ENCODE measurements around the gene ANKS6. TPM values are rescaled to one million over a fixed set of nuclear protein-coding genes. Genes with fewer than 3 reads are reported as not detected.

The ANKS6 gene
- polyA plus RNA-seq, 6 donors from 2014 or later = 2.0 to 8.5 (median 4.0) TPM

DNA sequence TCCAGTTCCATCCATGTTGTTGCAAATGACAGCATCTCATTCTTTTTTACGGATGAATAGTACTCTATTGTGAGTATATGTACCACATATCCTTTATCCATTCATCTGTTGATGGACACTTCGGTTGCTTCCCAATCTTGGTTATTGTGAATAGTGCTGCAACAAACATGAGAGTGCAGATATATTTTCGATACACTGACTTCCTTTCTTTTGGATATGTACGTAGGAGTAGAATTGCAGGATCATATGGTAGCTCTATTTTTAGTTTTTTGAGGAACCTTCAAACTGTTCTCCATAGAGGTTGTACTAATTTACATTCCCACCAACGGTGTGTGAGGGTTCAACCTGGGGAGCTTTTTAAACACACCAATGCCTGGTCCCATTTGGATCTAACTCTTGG is 33.4 kb upstream of the ANKS6 start:
- Mint-ChIP-seq H3K27me3 (no peaks in the 10 kb centered on the region), H3K36me3 (peaks cover 0 to 12% of the 10 kb centered on the region in 2 donors), H3K9me3 (no peaks in the 10 kb centered on the region), H3K27ac (no peak overlapping the region), H3K4me1 (no peaks in the 10 kb centered on the region), H3K4me3 (no peak overlapping the region)
- ATAC-seq (ENCODE audit: low read depth in 2 of 2) (no peak), DNase-seq (no peak)

DNA sequence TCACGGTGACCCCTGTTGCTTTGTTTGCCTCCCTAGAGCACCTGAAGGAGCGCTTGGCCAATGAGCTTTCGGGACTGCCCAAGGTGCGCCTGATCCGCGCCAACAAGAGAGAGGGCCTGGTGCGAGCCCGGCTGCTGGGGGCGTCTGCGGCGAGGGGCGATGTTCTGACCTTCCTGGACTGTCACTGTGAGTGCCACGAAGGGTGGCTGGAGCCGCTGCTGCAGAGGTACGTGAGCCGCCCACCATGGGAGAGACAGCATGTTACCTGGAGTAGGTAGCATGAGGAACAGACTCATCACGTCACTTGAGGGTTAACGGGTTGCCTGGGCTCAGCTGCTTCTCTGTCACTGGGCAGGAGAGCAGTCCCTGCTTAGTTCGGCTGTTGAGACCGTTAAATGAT is 30.4 kb upstream of the ANKS6 start:
- ATAC-seq (ENCODE audit: low read depth in 2 of 2) (no peak), DNase-seq (no peak)
- Mint-ChIP-seq H3K4me1 (no peaks in the 10 kb centered on the region), H3K27me3 (no peaks in the 10 kb centered on the region), H3K4me3 (peak overlapping the region in 1 of 8 donors; percentile 30), H3K9me3 (no peaks in the 10 kb centered on the region), H3K27ac (no peak overlapping the region), H3K36me3 (peaks cover 0 to 9% of the 10 kb centered on the region in 2 donors)

DNA sequence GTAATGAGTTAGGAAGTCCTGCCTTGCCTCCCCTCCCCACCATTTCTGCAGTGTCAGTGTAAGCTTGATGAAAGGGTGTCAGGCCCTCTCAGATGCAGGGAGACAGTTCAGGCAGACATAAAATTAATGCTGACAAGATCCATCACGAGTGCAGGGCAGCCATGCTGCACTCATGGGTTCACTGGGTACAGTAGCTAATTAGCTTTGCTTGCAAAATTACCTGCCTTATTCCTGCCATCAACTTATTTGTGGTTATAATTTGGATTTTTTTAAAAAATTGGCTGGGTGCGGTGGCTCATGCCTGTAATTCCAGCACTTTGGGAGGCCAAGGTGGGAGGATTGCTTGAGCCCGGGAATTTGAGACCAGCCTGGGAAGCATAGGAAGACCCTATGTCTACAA is 29.1 kb upstream of the ANKS6 start:
- DNase-seq = no peak
- Mint-ChIP-seq H3K4me1 (no peaks in the 10 kb centered on the region), H3K27me3 (no peaks in the 10 kb centered on the region), H3K9me3 (no peaks in the 10 kb centered on the region), H3K36me3 (peaks cover 0 to 11% of the 10 kb centered on the region in 2 donors), H3K4me3 (no peak overlapping the region), H3K27ac (no peak overlapping the region)
- no peak for ATAC-seq (ENCODE audit: low read depth in 2 of 2)

DNA sequence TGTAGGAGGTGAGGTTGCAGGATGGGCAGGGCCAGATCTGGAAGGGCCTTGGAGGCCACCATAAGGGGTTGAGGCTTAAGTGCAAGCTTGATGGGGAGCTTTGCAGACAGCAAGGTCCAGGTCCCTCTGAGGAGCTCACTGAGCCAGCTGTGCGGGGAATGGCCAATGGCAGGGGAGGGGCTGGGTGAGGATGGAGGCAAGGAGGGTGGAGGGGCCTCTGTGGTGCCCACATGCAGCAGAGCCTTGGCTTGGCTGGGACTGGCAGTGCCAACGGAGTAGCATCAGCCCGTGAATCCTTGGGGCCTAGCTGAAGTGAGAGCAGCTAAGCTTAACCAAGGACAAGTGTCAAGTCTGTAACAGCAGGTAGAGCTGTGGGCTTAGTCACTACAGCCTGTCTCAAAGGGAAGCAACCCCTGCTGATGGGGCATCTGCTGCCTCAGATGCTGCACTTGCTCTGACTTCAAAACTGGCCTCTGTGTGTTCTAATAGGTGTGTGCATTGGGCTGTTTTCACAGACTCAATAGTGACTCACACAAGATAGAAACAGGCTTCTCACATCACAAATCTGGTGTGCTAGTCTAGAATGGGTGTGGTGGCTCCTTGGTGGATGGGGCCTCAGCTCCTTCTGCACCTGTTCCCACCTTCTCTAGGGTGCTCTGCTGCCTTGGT is 27.4 kb upstream of the ANKS6 start:
- H3K4me3 Mint-ChIP-seq = no peak overlapping the region
- H3K27ac Mint-ChIP-seq = no peak overlapping the region
- no peaks in the 10 kb centered on the region for H3K9me3 Mint-ChIP-seq
- no peak for ATAC-seq (ENCODE audit: low read depth in 2 of 2)
- H3K4me1 Mint-ChIP-seq = no peaks in the 10 kb centered on the region
- no peak for DNase-seq
- H3K36me3 Mint-ChIP-seq = peaks cover 0 to 11% of the 10 kb centered on the region in 2 donors
- H3K27me3 Mint-ChIP-seq = no peaks in the 10 kb centered on the region

DNA sequence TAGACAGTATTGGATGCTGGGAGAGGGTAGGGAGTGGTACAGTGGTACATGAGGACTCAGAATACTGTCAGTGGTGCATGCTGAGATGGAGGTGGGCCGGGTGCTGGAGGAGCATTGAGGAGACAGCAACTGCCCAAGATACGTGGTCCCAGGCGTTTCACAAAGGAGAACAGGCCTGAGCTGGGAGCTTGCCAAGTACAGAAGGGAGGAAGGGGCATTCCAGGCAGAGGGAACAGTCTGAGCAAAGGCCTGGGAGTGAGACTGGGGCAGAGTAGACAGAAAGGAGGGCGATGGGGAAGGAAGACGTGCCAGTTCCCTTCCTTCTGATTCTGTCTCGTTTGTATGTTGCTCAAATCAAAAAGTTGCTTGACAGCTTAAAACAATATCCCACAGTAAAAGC is 26.3 kb upstream of the ANKS6 start:
- Mint-ChIP-seq H3K4me3 (no peak overlapping the region), H3K9me3 (peaks cover 0 to 5% (median 0%) of the 10 kb centered on the region in 7 donors), H3K4me1 (no peaks in the 10 kb centered on the region), H3K36me3 (peaks cover 0 to 4% of the 10 kb centered on the region in 2 donors), H3K27me3 (no peaks in the 10 kb centered on the region), H3K27ac (no peak overlapping the region)
- ATAC-seq (ENCODE audit: low read depth in 2 of 2) (no peak), DNase-seq (no peak)

DNA sequence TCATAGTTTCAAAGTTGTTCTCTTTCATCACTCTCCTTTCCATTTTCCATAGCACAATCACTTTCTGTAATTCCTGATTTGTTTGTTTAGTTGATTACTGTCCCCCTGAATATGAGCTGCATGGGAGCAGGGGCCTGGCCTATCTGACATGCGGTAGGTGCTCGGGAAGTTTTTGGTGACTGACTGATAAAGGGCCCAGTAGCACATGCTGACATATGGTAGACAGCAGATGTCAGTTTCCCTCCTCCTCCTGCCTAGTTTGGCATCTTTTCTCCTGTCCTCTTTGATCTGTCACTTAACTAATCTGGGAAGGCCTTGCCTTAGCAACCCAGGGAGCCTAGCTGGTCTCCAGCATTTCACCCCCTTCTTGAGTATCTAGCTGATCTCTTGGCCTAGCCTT is 25.5 kb upstream of the ANKS6 start:
- H3K27ac Mint-ChIP-seq = no peak overlapping the region
- DNase-seq (no peak), ATAC-seq (ENCODE audit: low read depth in 2 of 2) (no peak)
- H3K4me1 Mint-ChIP-seq = no peaks in the 10 kb centered on the region
- peaks cover 0 to 5% (median 0%) of the 10 kb centered on the region in 7 donors for H3K9me3 Mint-ChIP-seq
- peaks cover 0 to 4% of the 10 kb centered on the region in 2 donors for H3K36me3 Mint-ChIP-seq
- H3K4me3 Mint-ChIP-seq = no peak overlapping the region
- H3K27me3 Mint-ChIP-seq = no peaks in the 10 kb centered on the region

DNA sequence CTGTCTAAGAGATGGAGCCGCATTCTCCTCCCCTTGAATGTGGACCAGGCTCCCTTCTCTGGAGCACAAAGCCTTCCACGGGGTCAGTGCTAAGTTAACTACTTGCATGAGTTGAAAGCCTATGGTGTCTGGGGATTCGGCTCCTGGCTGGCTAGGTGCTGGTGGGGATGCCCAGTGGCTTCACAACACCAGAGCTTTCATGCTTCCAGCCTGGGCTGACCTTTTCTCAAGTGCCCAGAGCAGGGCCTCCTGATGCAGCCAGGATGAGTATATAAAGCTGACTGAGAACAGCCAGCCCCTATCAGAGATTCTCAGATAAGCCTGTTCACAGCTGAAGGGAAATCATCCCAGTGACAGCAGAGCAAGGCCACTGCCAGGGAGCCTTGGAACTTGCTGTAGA is 22.9 kb upstream of the ANKS6 start:
- H3K9me3 Mint-ChIP-seq = peaks cover 0 to 5% (median 0%) of the 10 kb centered on the region in 7 donors
- H3K4me3 Mint-ChIP-seq = no peak overlapping the region
- DNase-seq (no peak), ATAC-seq (ENCODE audit: low read depth in 2 of 2) (no peak)
- H3K27me3 Mint-ChIP-seq = no peaks in the 10 kb centered on the region
- H3K36me3 Mint-ChIP-seq = peaks cover 0 to 4% of the 10 kb centered on the region in 2 donors
- H3K4me1 Mint-ChIP-seq = no peaks in the 10 kb centered on the region
- H3K27ac Mint-ChIP-seq = no peak overlapping the region

DNA sequence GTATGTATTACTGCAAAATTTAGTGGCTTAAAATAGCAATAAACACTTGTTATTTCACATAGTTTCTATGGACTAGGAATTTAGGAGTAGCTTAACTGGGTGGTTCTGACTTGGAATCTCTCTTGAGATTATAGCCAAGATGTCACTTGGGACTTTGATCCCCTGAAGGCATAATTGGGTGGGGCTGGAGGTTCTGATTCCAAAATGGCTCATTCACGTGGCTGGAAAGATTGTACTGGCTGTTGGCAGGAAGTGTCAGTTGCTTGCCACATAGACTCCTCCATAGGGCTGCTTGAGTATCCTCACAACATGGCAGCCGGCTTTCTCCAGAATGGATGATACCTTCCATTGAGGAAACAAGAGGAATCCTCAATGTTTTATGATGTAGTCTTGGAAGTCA is 22.4 kb upstream of the ANKS6 start:
- Mint-ChIP-seq H3K27me3 (no peaks in the 10 kb centered on the region), H3K4me1 (no peaks in the 10 kb centered on the region), H3K4me3 (no peak overlapping the region), H3K36me3 (peaks cover 0 to 4% of the 10 kb centered on the region in 2 donors), H3K9me3 (peaks cover 0 to 5% (median 0%) of the 10 kb centered on the region in 7 donors), H3K27ac (no peak overlapping the region)
- DNase-seq (no peak), ATAC-seq (ENCODE audit: low read depth in 2 of 2) (no peak)

DNA sequence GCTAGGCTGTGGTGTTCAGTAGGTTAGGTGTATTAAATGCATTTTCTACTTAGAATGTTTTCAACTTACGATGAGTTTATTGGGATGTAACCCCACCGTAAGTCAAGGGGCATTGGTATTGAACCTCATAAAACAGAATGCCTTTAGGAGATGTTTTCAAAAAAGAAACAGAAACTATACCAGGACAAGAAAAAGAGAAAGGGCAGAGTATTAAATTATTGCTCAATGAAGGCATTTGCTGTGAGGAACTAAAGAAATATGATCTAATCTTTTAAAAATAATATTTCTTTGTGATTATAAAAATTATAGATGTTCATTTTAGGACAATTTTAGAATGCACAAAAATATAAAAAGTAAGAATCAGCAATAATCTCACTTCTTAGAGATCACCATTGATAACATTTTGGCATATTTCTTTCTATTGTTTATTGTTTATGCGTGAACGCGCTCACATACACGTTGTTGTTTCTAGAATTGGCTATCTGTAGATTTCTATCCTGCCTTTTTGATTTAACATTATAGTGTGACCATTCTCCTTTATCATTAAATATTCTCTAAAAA is 19.1 kb upstream of the ANKS6 start:
- Mint-ChIP-seq H3K4me1 (no peaks in the 10 kb centered on the region), H3K4me3 (no peak overlapping the region), H3K9me3 (peaks cover 0 to 5% (median 0%) of the 10 kb centered on the region in 7 donors), H3K27me3 (peaks cover 0 to 7% (median 5%) of the 10 kb centered on the region in 3 donors), H3K36me3 (no peaks in the 10 kb centered on the region), H3K27ac (no peak overlapping the region)
- ATAC-seq (ENCODE audit: low read depth in 2 of 2) = no peak
- DNase-seq = no peak

DNA sequence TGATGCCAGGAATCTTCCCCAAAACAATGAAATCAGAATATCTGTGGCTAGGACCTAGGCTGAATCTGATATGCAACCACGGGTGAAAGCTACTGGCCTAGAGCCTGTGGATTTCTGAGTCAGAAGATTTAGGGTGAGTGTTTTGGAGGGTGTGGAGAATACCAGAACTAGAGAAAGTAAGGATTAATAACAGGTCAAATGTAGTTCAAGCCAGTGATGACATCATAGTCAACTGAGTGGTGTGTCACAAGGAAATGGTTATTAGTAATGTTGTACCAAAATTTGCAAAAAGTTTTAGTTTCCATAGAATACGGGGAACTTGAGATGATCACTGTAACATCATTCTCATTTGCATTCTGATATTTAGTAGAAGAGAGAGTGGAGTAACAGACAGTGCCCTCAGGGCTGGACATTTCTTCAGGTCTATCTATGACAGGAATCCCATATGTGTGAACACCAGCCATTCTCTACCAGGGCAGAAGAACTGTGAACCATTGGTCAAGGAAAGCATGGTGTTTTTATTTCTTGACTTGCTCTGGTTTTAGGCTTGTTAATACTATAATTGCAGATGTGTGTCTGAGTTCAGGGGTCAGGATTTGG is 14.8 kb upstream of the ANKS6 start:
- Mint-ChIP-seq H3K4me3 (no peak overlapping the region), H3K27me3 (peaks cover 10 to 29% (median 21%) of the 10 kb centered on the region in 3 donors), H3K9me3 (no peaks in the 10 kb centered on the region), H3K27ac (no peak overlapping the region), H3K4me1 (peaks cover 17 to 25% (median 23%) of the 10 kb centered on the region in 3 donors), H3K36me3 (no peaks in the 10 kb centered on the region)
- ATAC-seq (ENCODE audit: low read depth in 2 of 2) (no peak), DNase-seq (no peak)

DNA sequence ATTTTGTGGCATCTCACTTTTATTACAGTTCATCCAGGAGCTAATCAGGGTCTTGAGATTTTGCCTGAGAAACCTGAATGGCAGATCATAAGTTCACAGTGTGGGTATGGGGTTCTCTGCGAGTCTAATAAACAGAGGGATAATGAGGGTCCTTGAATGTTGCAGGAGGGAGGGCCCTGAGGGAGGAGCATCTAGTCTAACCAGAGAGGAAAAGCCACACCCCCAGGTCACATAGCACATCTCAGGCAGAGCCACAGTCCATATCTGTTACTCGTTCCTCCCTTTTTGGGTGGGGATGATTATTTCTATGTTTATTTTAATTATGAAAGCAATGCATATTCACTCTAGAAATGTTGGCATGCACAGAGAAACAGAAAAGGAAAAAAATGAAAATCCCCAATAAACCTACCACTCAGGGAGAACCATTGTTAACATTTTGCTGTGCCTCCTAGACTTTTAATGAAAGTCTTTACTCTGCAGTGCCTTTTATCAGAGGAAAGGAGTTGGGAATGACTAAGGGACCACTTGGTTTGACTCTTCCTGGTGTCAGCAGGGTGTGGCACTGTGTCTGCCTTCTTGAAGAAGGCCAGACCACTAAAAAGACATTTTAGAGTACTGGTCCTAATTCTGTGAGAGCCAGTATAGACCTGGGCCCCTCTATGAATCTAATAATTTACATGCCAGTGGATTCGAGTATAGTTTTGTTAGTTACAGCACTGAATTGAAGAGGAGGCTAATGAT is 13.9 kb upstream of the ANKS6 start:
- Mint-ChIP-seq H3K4me1 (peaks cover 17 to 25% (median 23%) of the 10 kb centered on the region in 3 donors), H3K9me3 (no peaks in the 10 kb centered on the region), H3K36me3 (no peaks in the 10 kb centered on the region), H3K4me3 (peak overlapping the region in 4 of 8 donors; percentile 29 to 87 (median 57)), H3K27ac (no peak overlapping the region), H3K27me3 (peaks cover 15 to 36% (median 24%) of the 10 kb centered on the region in 3 donors)
- ATAC-seq (ENCODE audit: low read depth in 2 of 2) (no peak), DNase-seq (no peak)

DNA sequence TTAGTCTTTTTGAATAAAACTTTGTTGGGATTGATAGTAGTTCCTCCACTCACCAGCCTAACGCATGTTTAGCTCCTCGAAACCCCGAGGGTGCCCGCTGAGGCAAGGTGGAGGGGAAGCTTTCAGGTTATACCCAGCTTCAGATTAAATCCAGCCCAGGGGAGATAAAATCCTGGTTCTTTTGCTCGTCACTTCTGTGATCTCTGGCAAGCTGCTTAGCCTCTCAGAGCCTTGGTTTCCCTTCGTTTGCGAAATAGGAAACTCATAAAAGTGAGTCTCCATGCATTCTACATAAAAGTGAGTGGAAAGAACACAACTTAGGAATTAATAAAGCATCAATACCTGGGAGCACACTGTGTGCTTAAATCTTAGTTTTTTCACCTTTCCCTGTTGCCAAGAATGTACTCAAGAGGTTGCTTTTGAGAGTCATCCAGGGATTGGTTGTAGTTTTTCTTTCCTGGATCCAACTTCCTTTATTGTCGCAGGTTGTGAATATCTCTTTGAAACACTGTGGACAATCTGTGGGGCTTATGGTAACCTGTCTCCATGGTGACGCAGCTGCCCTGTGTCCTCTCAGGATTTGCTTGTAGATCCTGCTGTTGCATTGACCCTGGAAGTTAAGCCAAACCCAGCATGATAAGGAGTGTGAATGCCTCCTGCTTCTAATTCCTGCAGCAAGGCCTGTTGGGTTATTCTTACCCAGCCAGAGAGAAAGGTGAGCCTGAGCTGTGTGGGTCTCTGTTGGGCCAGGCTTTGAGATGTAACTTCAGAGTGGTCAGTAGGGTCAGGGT is 13.2 kb upstream of the ANKS6 start:
- no peaks in the 10 kb centered on the region for H3K9me3 Mint-ChIP-seq
- H3K4me1 Mint-ChIP-seq = peaks cover 17 to 25% (median 23%) of the 10 kb centered on the region in 3 donors
- no peak overlapping the region for H3K27ac Mint-ChIP-seq
- ATAC-seq (ENCODE audit: low read depth in 2 of 2) = no peak
- H3K27me3 Mint-ChIP-seq = peaks cover 16 to 42% (median 32%) of the 10 kb centered on the region in 3 donors
- H3K4me3 Mint-ChIP-seq = peak overlapping the region; percentile 29 to 95 (median 86)
- no peaks in the 10 kb centered on the region for H3K36me3 Mint-ChIP-seq
- DNase-seq = no peak

DNA sequence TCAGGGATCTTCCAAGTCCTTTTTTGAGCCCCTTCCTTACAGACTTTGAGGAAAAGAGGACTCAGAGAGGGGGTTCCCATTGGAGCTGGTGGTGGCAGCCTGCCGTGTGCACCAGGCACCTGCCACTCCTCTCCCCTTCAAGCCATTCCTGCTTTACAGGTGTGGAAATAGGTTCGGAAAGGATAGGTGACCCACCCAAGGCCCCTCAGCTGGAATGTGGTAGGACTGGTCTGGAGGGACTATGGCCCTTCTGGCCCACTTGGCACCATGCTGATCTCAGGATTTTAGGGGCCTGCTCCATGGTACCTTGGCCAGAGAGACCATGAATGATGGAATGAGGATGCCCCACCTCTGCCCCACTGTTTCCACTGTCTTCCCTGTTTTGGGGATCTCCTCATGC is 12.5 kb upstream of the ANKS6 start:
- no peak for DNase-seq
- Mint-ChIP-seq H3K36me3 (no peaks in the 10 kb centered on the region), H3K4me3 (peak overlapping the region in 7 of 8 donors; percentile 84 to 95 (median 87)), H3K27me3 (peaks cover 16 to 42% (median 33%) of the 10 kb centered on the region in 3 donors), H3K4me1 (peaks cover 17 to 25% (median 23%) of the 10 kb centered on the region in 3 donors), H3K9me3 (no peaks in the 10 kb centered on the region), H3K27ac (no peak overlapping the region)
- ATAC-seq (ENCODE audit: low read depth in 2 of 2) = no peak

All from naive B cell (primary cell).